ENCODE results near the gene CCNL1.
"Not testable (repeated sequence)": the region's sequence is repeated elsewhere in the genome, so short reads cannot be mapped to it uniquely, and the experiment has no call there.

Gene CCNL1

GRCh38 chr3:157107644-157108133, 52.3 kb downstream of the CCNL1 start:
- TF ChIP-seq YY1 (IDR thresholded peaks at IDR 0.05; ENCODE audit: insufficient read depth, insufficient read length): no peak
- TF ChIP-seq SUZ12 (IDR thresholded peaks at IDR 0.05; ENCODE audit: extremely low read depth, insufficient read depth, insufficient read length): no peak
- no peak for TF ChIP-seq ZNF274 (IDR thresholded peaks at IDR 0.05; ENCODE audit: low read depth, low read length)
- Histone ChIP-seq H3K9ac (ENCODE audit: insufficient read length, low read depth) (no peak overlapping the region), H3K9me3 (ENCODE audit: insufficient read depth, low read length) (no peaks in the 10 kb centered on the region), H3K4me3 (ENCODE audit: insufficient read length, low read depth) (no peak overlapping the region), H3K36me3 (ENCODE audit: insufficient read depth, insufficient read length, low read length) (no peaks in the 10 kb centered on the region), H3K4me1 (ENCODE audit: insufficient read depth, insufficient read length) (no peaks in the 10 kb centered on the region), H3K27me3 (ENCODE audit: insufficient read depth, insufficient read length) (no peaks in the 10 kb centered on the region)
- no peak for DNase-seq (ENCODE audit: low read depth, low spot score)

GRCh38 chr3:157107037-157107436, 52.9 kb downstream of the CCNL1 start:
- no peak for TF ChIP-seq YY1 (IDR thresholded peaks at IDR 0.05; ENCODE audit: insufficient read depth, insufficient read length)
- TF ChIP-seq ZNF274 (IDR thresholded peaks at IDR 0.05; ENCODE audit: low read depth, low read length): no peak
- no peak for TF ChIP-seq SUZ12 (IDR thresholded peaks at IDR 0.05; ENCODE audit: extremely low read depth, insufficient read depth, insufficient read length)
- no peaks in the 10 kb centered on the region for H3K36me3 ChIP-seq (ENCODE audit: insufficient read depth, insufficient read length, low read length)
- H3K9ac ChIP-seq (ENCODE audit: insufficient read length, low read depth): no peak overlapping the region
- DNase-seq (ENCODE audit: low read depth, low spot score): no peak
- no peaks in the 10 kb centered on the region for H3K27me3 ChIP-seq (ENCODE audit: insufficient read depth, insufficient read length)
- H3K9me3 ChIP-seq (ENCODE audit: insufficient read depth, low read length): no peaks in the 10 kb centered on the region
- no peaks in the 10 kb centered on the region for H3K4me1 ChIP-seq (ENCODE audit: insufficient read depth, insufficient read length)
- H3K4me3 ChIP-seq (ENCODE audit: insufficient read length, low read depth): no peak overlapping the region

GRCh38 chr3:157104928-157105652, 54.9 kb downstream of the CCNL1 start:
- DNase-seq (ENCODE audit: low read depth, low spot score): peak; percentile 49
- TF ChIP-seq ZNF274 (IDR thresholded peaks at IDR 0.05; ENCODE audit: low read depth, low read length): no peak
- TF ChIP-seq YY1 (IDR thresholded peaks at IDR 0.05; ENCODE audit: insufficient read depth, insufficient read length): no peak
- TF ChIP-seq SUZ12 (IDR thresholded peaks at IDR 0.05; ENCODE audit: extremely low read depth, insufficient read depth, insufficient read length): no peak
- Histone ChIP-seq H3K4me1 (ENCODE audit: insufficient read depth, insufficient read length) (no peaks in the 10 kb centered on the region), H3K27me3 (ENCODE audit: insufficient read depth, insufficient read length) (no peaks in the 10 kb centered on the region), H3K9me3 (ENCODE audit: insufficient read depth, low read length) (no peaks in the 10 kb centered on the region), H3K9ac (ENCODE audit: insufficient read length, low read depth) (no peak overlapping the region), H3K4me3 (ENCODE audit: insufficient read length, low read depth) (no peak overlapping the region), H3K36me3 (ENCODE audit: insufficient read depth, insufficient read length, low read length) (no peaks in the 10 kb centered on the region)

- Histone ChIP-seq H3K4me1 (ENCODE audit: insufficient read depth, insufficient read length) (no peaks in the 10 kb centered on the region), H3K4me3 (ENCODE audit: insufficient read length, low read depth) (no peak overlapping the region), H3K27me3 (ENCODE audit: insufficient read depth, insufficient read length) (no peaks in the 10 kb centered on the region), H3K9me3 (ENCODE audit: insufficient read depth, low read length) (no peaks in the 10 kb centered on the region), H3K9ac (ENCODE audit: insufficient read length, low read depth) (no peak overlapping the region), H3K36me3 (ENCODE audit: insufficient read depth, insufficient read length, low read length) (no peaks in the 10 kb centered on the region)
- TF ChIP-seq ZNF274 (IDR thresholded peaks at IDR 0.05; ENCODE audit: low read depth, low read length) (no peak), SUZ12 (IDR thresholded peaks at IDR 0.05; ENCODE audit: extremely low read depth, insufficient read depth, insufficient read length) (no peak), YY1 (IDR thresholded peaks at IDR 0.05; ENCODE audit: insufficient read depth, insufficient read length) (no peak)
- no peak for DNase-seq (ENCODE audit: low read depth, low spot score)
These were observed 55.4 kb downstream of the CCNL1 start for GRCh38 chr3:157104521-157104920.

GRCh38 chr3:157103860-157104259, 56.1 kb downstream of the CCNL1 start:
- no peak for DNase-seq (ENCODE audit: low read depth, low spot score)
- H3K9me3 ChIP-seq (ENCODE audit: insufficient read depth, low read length): no peaks in the 10 kb centered on the region
- no peaks in the 10 kb centered on the region for H3K27me3 ChIP-seq (ENCODE audit: insufficient read depth, insufficient read length)
- TF ChIP-seq YY1 (IDR thresholded peaks at IDR 0.05; ENCODE audit: insufficient read depth, insufficient read length) (no peak), SUZ12 (IDR thresholded peaks at IDR 0.05; ENCODE audit: extremely low read depth, insufficient read depth, insufficient read length) (no peak)
- H3K36me3 ChIP-seq (ENCODE audit: insufficient read depth, insufficient read length, low read length): no peaks in the 10 kb centered on the region
- no peaks in the 10 kb centered on the region for H3K4me1 ChIP-seq (ENCODE audit: insufficient read depth, insufficient read length)
- H3K9ac ChIP-seq (ENCODE audit: insufficient read length, low read depth): no peak overlapping the region
- no peak overlapping the region for H3K4me3 ChIP-seq (ENCODE audit: insufficient read length, low read depth)

GRCh38 chr3:157103280-157103679, 56.7 kb downstream of the CCNL1 start:
- Histone ChIP-seq H3K4me1 (ENCODE audit: insufficient read depth, insufficient read length) (no peaks in the 10 kb centered on the region), H3K27me3 (ENCODE audit: insufficient read depth, insufficient read length) (no peaks in the 10 kb centered on the region), H3K36me3 (ENCODE audit: insufficient read depth, insufficient read length, low read length) (no peaks in the 10 kb centered on the region), H3K4me3 (ENCODE audit: insufficient read length, low read depth) (no peak overlapping the region), H3K9ac (ENCODE audit: insufficient read length, low read depth) (no peak overlapping the region), H3K9me3 (ENCODE audit: insufficient read depth, low read length) (no peaks in the 10 kb centered on the region)
- no peak for DNase-seq (ENCODE audit: low read depth, low spot score)
- TF ChIP-seq SUZ12 (IDR thresholded peaks at IDR 0.05; ENCODE audit: extremely low read depth, insufficient read depth, insufficient read length) (no peak), ZNF274 (IDR thresholded peaks at IDR 0.05; ENCODE audit: low read depth, low read length) (no peak), YY1 (IDR thresholded peaks at IDR 0.05; ENCODE audit: insufficient read depth, insufficient read length) (no peak)

GRCh38 chr3:157102595-157102994, 57.4 kb downstream of the CCNL1 start:
- not testable (repeated sequence) for DNase-seq (ENCODE audit: low read depth, low spot score); H3K9ac ChIP-seq (ENCODE audit: insufficient read length, low read depth); H3K4me1 ChIP-seq (ENCODE audit: insufficient read depth, insufficient read length); H3K36me3 ChIP-seq (ENCODE audit: insufficient read depth, insufficient read length, low read length); H3K27me3 ChIP-seq (ENCODE audit: insufficient read depth, insufficient read length); H3K9me3 ChIP-seq (ENCODE audit: insufficient read depth, low read length); H3K4me3 ChIP-seq (ENCODE audit: insufficient read length, low read depth)

Data from NT2/D1 (cell line).